Choroid plexus epithelial cell (primary cell): ENCODE data around the gene CCL23.
"Not testable (repeated sequence)": the region's sequence is repeated elsewhere in the genome, so short reads cannot be mapped to it uniquely, and the experiment has no call there.

Source experiments
- DNase-seq: peaks from one replicate; pipeline ENCODE4 v3.0.0-alpha.2; 2010; ENCODE audit warnings: low read depth
- H3K4me3 ChIP-seq: 2 replicates; pipeline ENCODE4 v1.5.1; 2011; ENCODE audit warnings: low read depth, mild to moderate bottlenecking, control low read depth, low read length, moderate library complexity
- CTCF ChIP-seq: conservative IDR thresholded peaks from 2 replicates; pipeline ENCODE4 v1.5.1; 2011; ENCODE audit warnings: low read depth, mild to moderate bottlenecking, control low read depth, inconsistent platforms, low read length, moderate library complexity

Gene CCL23

GRCh38 chr17:36027761-36028160 lies 10.0 kb upstream of the CCL23 start:
- no peak for DNase-seq
- no peak overlapping the region for H3K4me3 ChIP-seq
- no peak for TF ChIP-seq CTCF

- TF ChIP-seq CTCF = no peak
- DNase-seq = no peak
- H3K4me3 ChIP-seq = no peak overlapping the region
Observed at GRCh38 chr17:36024106-36024869, 6.5 kb upstream of the CCL23 start.

- no peak overlapping the region for H3K4me3 ChIP-seq
- no peak for TF ChIP-seq CTCF
- DNase-seq = no peak
Observed at GRCh38 chr17:36019423-36019822, 1.7 kb upstream of the CCL23 start.

GRCh38 chr17:36016555-36016954 lies 1.2 kb downstream of the CCL23 start:
- no peak for TF ChIP-seq CTCF
- no peak overlapping the region for H3K4me3 ChIP-seq
- no peak for DNase-seq

GRCh38 chr17:36015895-36016294 lies 1.9 kb downstream of the CCL23 start:
- not testable (repeated sequence) for H3K4me3 ChIP-seq, DNase-seq

- no peak overlapping the region for H3K4me3 ChIP-seq
- no peak for TF ChIP-seq CTCF
- DNase-seq = no peak
Observed at GRCh38 chr17:36014946-36015345, 2.8 kb downstream of the CCL23 start.

- no peak overlapping the region for H3K4me3 ChIP-seq
- TF ChIP-seq CTCF = no peak
- no peak for DNase-seq
Observed at GRCh38 chr17:36011201-36011600, 6.6 kb downstream of the CCL23 start.
